GM04504 (cell line): Measurements from ENCODE around the gene GBX1.

ENCODE experiments used
- DNase-seq: peaks from one replicate; pipeline ENCODE4 v3.0.0-alpha.2; 2012; ENCODE audit warnings: low read depth

Gene GBX1

GRCh38 chr7:151193203-151193978, 25.9 kb upstream of the GBX1 start:
- DNase-seq = no peak

GRCh38 chr7:151192002-151192539, 24.6 kb upstream of the GBX1 start:
- no peak for DNase-seq

- no peak for DNase-seq
Observed at GRCh38 chr7:151191544-151191943, 24.1 kb upstream of the GBX1 start.

GRCh38 chr7:151189038-151189437, 21.5 kb upstream of the GBX1 start:
- no peak for DNase-seq

- no peak for DNase-seq
Observed at GRCh38 chr7:151188252-151188542, 20.7 kb upstream of the GBX1 start.

- DNase-seq = no peak
Observed at GRCh38 chr7:151187409-151188251, 20.1 kb upstream of the GBX1 start.

GRCh38 chr7:151186640-151187408, 19.3 kb upstream of the GBX1 start, which contains the start of gene ASB10:
Gene ASB10 (minus strand): TSS chr7:151187250. CDS start chr7:151187130, 120 bp downstream.
- no peak for DNase-seq

GRCh38 chr7:151185762-151186639, 18.5 kb upstream of the GBX1 start:
- no peak for DNase-seq

GRCh38 chr7:151181011-151181431, 13.5 kb upstream of the GBX1 start:
- DNase-seq = no peak

- no peak for DNase-seq
Observed at GRCh38 chr7:151179946-151180345, 12.5 kb upstream of the GBX1 start.

- no peak for DNase-seq
Observed at GRCh38 chr7:151179287-151179860, 11.9 kb upstream of the GBX1 start.

GRCh38 chr7:151178831-151179230, 11.3 kb upstream of the GBX1 start:
- DNase-seq = no peak

GRCh38 chr7:151178236-151178635, 10.7 kb upstream of the GBX1 start:
- DNase-seq = no peak

- DNase-seq = no peak
Observed at GRCh38 chr7:151177310-151177709, 9.8 kb upstream of the GBX1 start.

- no peak for DNase-seq
Observed at GRCh38 chr7:151176401-151176800, 8.9 kb upstream of the GBX1 start.

- no peak for DNase-seq
Observed at GRCh38 chr7:151175793-151176311, 8.4 kb upstream of the GBX1 start.

GRCh38 chr7:151175047-151175792, 7.7 kb upstream of the GBX1 start:
- DNase-seq = no peak

- no peak for DNase-seq
Observed at GRCh38 chr7:151174246-151175046, 7.0 kb upstream of the GBX1 start.
